Fibroblast of lung (primary cell): ENCODE results near the gene BMP6.

ENCODE experiments used
- EZH2 ChIP-seq: IDR thresholded peaks from 2 replicates; pipeline ENCODE4 v1.5.1; 2012; ENCODE audit warnings: low read length, control low read depth, mild to moderate bottlenecking; ENCODE audit errors: missing control alignments
- TF ChIP-seq, protein P1 (sequence below), 2 donors: IDR thresholded peaks in 1 of 2; conservative IDR thresholded peaks in 1 of 2; 1 replicate in 1 of 2; 2 replicates in 1 of 2; pipeline ENCODE4 v1.5.1; 2011 to 2012; ENCODE audit warnings: low read length in 2 of 2, control low read depth in 1 of 2, inconsistent platforms in 1 of 2, low read depth in 1 of 2, mild to moderate bottlenecking in 1 of 2

DNA sequence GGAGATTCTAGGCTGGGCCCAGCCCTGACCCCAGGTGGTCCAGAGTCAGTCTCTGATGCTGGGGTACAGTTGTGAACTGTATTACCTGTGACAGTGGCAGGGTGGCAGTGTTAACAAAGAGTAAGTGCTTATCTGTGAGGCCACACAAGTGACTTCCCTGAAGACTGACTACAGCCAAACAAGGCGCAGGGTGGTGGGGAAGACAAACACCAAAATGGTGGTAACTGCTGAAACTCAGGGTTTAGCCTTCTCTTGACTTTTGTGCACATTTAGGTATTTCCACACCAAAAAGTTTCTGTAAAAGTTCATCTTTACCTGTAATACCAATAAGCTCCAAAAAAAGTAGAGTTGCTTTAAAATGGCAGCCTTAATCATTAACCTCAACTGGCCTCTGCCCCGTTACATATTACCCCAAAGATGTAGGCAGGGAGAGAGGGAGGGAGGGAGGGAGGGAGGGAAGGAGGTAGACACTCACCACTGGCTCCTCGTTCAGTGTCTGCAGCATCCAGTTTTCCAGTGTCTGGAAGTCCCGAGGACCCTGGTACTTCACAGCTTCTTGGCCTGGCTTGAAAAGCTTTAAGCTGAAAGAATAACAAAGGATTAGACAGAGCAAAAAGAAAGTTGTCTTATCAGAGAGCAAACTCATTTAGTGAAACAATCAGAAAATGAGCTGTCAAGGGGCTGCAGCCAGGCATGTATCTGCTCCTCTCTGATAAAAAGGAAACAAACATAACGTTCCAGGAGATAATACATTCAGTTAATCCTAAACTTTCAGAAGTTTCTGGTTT lies 173.4 kb downstream of the BMP6 start:
- TF ChIP-seq, protein P1, sequence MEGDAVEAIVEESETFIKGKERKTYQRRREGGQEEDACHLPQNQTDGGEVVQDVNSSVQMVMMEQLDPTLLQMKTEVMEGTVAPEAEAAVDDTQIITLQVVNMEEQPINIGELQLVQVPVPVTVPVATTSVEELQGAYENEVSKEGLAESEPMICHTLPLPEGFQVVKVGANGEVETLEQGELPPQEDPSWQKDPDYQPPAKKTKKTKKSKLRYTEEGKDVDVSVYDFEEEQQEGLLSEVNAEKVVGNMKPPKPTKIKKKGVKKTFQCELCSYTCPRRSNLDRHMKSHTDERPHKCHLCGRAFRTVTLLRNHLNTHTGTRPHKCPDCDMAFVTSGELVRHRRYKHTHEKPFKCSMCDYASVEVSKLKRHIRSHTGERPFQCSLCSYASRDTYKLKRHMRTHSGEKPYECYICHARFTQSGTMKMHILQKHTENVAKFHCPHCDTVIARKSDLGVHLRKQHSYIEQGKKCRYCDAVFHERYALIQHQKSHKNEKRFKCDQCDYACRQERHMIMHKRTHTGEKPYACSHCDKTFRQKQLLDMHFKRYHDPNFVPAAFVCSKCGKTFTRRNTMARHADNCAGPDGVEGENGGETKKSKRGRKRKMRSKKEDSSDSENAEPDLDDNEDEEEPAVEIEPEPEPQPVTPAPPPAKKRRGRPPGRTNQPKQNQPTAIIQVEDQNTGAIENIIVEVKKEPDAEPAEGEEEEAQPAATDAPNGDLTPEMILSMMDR (conservative IDR thresholded peaks at IDR 0.05 in 1 of 2, IDR thresholded peaks at IDR 0.05 in 1 of 2; ENCODE audit: low read depth in 1 of 2, low read length in 2 of 2), result no peak
- TF ChIP-seq EZH2, result no peak
